NK-92 treated with Interleukin-12 subunit alpha and Interleukin-12 subunit beta, amount 100 ng/mL, for 24 hours (cell line): ENCODE data around the gene EDN3.

ENCODE experiments used
- DNase-seq: peaks from one replicate; lab custom pipeline; 2025; lab: John Stamatoyannopoulos, UW

The EDN3 gene

DNA sequence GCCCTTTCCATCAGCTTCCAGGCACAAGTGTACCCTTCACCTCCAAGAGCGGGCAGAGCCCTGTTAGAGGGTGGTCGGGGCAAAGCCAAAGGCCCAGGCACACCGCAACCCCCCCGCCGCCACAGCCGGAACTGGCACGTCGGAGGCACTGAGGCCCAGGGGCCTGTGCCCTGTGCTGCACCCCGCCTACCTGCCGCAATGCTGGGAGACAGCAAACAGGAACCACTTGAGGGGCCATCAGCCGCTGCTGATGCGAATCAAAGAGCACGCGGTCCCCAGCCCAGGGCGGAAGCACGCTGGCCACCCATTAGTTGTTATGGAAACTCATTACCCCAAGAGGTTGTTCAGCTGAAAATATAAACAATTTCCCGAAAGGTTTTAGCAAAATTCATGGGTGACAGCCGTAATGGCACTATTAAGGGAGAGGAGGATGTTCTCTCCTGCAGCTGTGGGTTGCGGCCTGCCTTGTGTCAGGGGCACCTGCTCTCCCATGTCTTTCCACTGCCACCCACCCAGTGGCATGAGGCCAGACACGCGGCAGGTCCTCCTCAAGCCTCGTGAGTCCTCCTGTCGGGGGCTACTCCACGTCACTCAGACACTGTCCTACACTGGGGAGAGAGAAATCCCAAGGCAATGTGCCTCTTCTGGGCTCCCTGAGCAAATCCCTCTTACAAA lies 65.3 kb downstream of the EDN3 start:
- no peak for DNase-seq

GRCh38 chr20:59371431-59371830 lies 71.0 kb downstream of the EDN3 start:
- no peak for DNase-seq

DNA sequence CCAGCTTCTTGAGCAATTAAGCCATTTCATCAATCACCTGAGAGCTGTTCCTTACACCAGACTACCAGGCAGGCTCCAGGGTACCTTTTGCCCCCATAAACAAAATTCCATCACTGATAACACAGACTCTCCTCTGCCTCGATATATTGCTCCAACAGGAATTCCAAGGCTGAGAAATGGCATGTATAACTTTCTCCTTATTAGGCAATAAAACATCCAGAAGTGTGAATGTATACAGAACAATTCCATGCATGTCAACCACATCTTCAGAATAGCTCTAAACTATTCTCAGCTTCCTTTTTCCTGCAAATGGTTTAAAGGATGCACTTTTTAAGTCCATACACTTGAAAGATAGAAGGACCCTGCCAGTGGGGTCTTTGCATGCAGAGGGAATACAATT lies 73.8 kb downstream of the EDN3 start:
- DNase-seq, result no peak

GRCh38 chr20:59375541-59375940 lies 75.1 kb downstream of the EDN3 start:
- no peak for DNase-seq
